Loucy (cell line): ENCODE data around the gene PROP1.

ENCODE experiments used
- EZH2phosphoT487 ChIP-seq: fragments of 200-600 bp; IDR thresholded peaks from 2 replicates; pipeline ENCODE4 v1.6.1; 2018; ENCODE audit warnings: antibody characterized with exemption, mild to moderate bottlenecking, moderate library complexity, borderline replicate concordance
- TF ChIP-seq, protein P1 (sequence below): fragments of 200-600 bp; sonication (generic); conservative IDR thresholded peaks from 2 replicates; pipeline ENCODE4 v1.5.1; 2014; ENCODE audit warnings: mild to moderate bottlenecking, antibody characterized with exemption, low read length

- TF ChIP-seq, protein P1, sequence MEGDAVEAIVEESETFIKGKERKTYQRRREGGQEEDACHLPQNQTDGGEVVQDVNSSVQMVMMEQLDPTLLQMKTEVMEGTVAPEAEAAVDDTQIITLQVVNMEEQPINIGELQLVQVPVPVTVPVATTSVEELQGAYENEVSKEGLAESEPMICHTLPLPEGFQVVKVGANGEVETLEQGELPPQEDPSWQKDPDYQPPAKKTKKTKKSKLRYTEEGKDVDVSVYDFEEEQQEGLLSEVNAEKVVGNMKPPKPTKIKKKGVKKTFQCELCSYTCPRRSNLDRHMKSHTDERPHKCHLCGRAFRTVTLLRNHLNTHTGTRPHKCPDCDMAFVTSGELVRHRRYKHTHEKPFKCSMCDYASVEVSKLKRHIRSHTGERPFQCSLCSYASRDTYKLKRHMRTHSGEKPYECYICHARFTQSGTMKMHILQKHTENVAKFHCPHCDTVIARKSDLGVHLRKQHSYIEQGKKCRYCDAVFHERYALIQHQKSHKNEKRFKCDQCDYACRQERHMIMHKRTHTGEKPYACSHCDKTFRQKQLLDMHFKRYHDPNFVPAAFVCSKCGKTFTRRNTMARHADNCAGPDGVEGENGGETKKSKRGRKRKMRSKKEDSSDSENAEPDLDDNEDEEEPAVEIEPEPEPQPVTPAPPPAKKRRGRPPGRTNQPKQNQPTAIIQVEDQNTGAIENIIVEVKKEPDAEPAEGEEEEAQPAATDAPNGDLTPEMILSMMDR = no peak
- TF ChIP-seq EZH2phosphoT487 = no peak
Measured at GRCh38 chr5:177983763-177984583, 12.1 kb downstream of the PROP1 start.
